AG09309 (cell line): ENCODE results near the gene ZCCHC17.

Experiments used
- DNase-seq: peaks from one replicate; pipeline ENCODE4 v3.0.0-alpha.2; 2010; ENCODE audit warnings: low read depth
- H3K4me3 ChIP-seq: 2 replicates; pipeline ENCODE4 v1.5.1; 2011; ENCODE audit warnings: mild to moderate bottlenecking, low read depth, low read length, moderate library complexity; ENCODE audit not compliant: control insufficient read depth
- CTCF ChIP-seq: IDR thresholded peaks from 2 replicates; pipeline ENCODE4 v1.5.1; 2011; ENCODE audit warnings: mild to moderate bottlenecking, low read depth, low read length, inconsistent platforms; ENCODE audit not compliant: insufficient read depth, control insufficient read depth; ENCODE audit errors: missing control alignments

ZCCHC17 gene

DNA sequence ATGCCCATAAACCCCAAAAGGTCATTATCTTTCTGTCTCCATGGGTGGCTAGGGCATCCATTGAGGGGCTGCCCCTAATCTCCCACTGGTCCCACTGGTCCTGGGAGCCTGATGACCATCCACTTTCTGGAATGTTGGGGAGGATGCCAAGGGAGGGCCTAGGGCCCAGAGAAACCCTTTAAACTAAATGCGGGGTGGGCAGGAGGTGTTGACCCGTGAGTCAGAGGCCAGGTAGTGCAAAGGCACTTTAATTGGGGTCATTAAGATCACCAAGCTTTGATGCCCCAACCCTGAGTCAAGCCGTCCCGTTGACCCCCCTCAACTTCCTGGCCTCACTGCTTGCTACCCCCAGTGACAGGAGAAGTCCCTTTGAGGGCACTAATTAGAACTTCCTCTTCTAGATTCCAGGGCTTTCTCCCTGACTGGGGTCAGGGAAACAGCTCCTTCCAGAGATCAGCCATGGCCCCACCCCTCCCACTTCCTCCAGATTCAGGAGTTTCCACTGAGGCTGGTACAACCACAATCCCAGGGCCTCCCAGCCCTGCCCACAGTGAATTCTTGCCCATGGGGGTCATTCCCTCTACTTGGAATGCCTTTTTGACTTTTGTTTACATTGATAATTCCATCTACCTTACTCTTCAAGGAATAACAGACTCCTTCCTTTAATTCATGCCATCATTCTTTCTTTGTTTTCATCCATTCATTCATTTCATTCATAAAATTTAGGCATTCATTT lies 100.7 kb downstream of the ZCCHC17 start:
- no peak overlapping the region for H3K4me3 ChIP-seq
- DNase-seq: no peak

DNA sequence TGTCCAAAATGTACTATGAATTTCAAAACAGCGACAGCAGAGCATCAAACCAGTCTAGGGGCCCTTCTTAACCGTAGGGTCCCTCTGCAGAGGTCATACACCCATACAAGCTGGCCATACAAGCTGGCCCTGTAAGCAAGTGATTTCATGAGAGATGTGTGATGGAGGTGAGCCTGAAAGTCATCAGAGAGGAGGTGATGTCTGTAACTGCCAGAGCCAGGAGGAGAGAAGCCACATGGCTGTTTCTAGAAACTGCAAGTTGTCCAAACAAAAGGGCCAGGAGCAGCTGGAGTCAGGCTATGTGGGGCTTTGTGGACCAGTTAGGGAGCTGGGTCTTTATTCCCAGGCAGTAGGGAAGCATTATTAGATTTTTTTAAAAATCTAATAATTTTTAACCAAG lies 101.4 kb downstream of the ZCCHC17 start:
- no peak for TF ChIP-seq CTCF
- DNase-seq: no peak
- no peak overlapping the region for H3K4me3 ChIP-seq

More for the DNA sequence above, 100.7 kb downstream of the ZCCHC17 start:
- no peak for TF ChIP-seq CTCF

DNA sequence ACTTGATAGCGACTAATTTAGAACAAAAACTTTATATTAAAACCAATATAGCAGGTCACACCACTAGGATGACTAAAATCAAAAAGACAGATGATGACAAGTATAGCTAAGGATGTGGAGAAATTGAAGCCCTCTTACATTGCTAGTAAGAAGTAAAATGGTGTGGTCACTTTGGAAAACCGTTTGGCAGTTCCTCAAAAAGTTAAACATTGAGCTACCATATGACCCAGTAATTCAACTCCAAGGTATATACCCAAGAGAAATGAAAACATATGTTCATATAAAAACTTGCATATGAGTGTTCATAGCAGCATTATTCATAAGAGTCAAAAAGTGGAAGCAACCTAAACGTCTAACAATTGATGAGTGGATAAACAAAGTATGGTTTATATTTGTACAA lies 103.1 kb downstream of the ZCCHC17 start:
- TF ChIP-seq CTCF: no peak
- H3K4me3 ChIP-seq: no peak overlapping the region
- DNase-seq: no peak

DNA sequence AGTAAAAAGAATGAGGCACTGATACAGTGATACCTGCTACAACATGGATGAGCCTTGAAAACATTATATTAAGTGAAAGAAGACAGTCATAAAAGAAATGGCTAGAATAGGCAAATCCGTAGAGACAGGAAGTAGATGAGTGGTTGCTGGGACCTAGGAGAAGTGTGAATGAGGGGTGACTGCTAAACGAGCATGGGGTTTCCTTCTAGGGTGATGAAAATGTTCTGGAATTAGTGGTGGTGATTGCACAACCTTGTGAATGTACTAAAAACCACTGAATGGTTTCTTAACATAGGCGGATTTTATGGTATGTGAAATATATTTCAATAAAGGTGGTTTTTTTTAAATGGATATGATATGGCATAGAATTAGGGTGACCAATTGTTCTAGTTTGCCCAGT lies 103.6 kb downstream of the ZCCHC17 start:
- H3K4me3 ChIP-seq: no peak overlapping the region
- no peak for TF ChIP-seq CTCF
- no peak for DNase-seq

DNA sequence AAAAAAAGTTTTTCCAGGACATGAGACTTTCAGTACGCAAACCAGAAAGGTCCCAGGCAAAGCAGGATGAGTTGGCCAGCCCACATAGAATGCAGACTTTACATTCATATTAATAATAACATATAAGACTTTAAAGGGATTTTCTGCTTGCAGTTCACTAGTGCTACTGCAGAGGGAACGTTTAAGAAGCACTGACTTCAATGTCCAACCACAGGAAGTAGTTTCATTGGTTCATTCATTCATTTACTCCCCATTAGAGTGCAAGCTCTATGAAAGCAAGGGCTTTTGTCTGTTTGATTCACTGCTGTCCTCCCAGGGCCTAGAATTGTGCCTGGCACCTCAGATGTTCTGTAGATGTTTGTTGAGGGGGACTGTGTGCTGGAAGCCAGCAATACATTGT lies 104.4 kb downstream of the ZCCHC17 start:
- DNase-seq: no peak
- H3K4me3 ChIP-seq: no peak overlapping the region
- peak; percentile 14 for TF ChIP-seq CTCF

GRCh38 chr1:31405578-31406245 lies 108.9 kb downstream of the ZCCHC17 start:
- TF ChIP-seq CTCF: no peak
- H3K4me3 ChIP-seq: no peak overlapping the region
- DNase-seq: no peak
